ES-I3 (cell line): ENCODE results near the gene CD163.
"Not testable (repeated sequence)": the region's sequence is repeated elsewhere in the genome, so short reads cannot be mapped to it uniquely, and the experiment has no call there.

Experiments used
- H3K36me3 ChIP-seq: 2 replicates; pipeline ENCODE4 v1.6.1; 2013; ENCODE audit warnings: mild to moderate bottlenecking, low read length, control low read depth, moderate library complexity; ENCODE audit not compliant: insufficient read depth
- H3K4me1 ChIP-seq: 2 replicates; pipeline ENCODE4 v1.6.1; 2013; ENCODE audit warnings: mild to moderate bottlenecking, control low read depth, low read length; ENCODE audit not compliant: insufficient read depth
- H3K9ac ChIP-seq: 2 replicates; pipeline ENCODE4 v1.6.1; 2013; ENCODE audit warnings: low read depth, mild to moderate bottlenecking, low read length, moderate library complexity
- H3K9me3 ChIP-seq: 2 replicates; pipeline ENCODE4 v1.6.1; 2013; ENCODE audit warnings: mild to moderate bottlenecking, low read length, moderate library complexity; ENCODE audit not compliant: control insufficient read depth, insufficient read depth

The CD163 gene

GRCh38 chr12:7485095-7485494 lies 18.5 kb downstream of the CD163 start:
- no peak overlapping the region for H3K9ac ChIP-seq
- no peaks in the 10 kb centered on the region for H3K4me1 ChIP-seq
- H3K36me3 ChIP-seq, result no peaks in the 10 kb centered on the region
- no peaks in the 10 kb centered on the region for H3K9me3 ChIP-seq

GRCh38 chr12:7483343-7483742 lies 20.2 kb downstream of the CD163 start:
- Histone ChIP-seq H3K9ac (no peak overlapping the region), H3K36me3 (no peaks in the 10 kb centered on the region), H3K9me3 (no peaks in the 10 kb centered on the region), H3K4me1 (no peaks in the 10 kb centered on the region)

GRCh38 chr12:7479771-7480170 lies 23.8 kb downstream of the CD163 start:
- Histone ChIP-seq H3K9ac (no peak overlapping the region), H3K36me3 (no peaks in the 10 kb centered on the region), H3K9me3 (no peaks in the 10 kb centered on the region), H3K4me1 (no peaks in the 10 kb centered on the region)

- Histone ChIP-seq H3K36me3 (no peaks in the 10 kb centered on the region), H3K9me3 (no peaks in the 10 kb centered on the region; the same call in 1 of the 2 replicates), H3K4me1 (no peaks in the 10 kb centered on the region), H3K9ac (no peak overlapping the region)
Measured at GRCh38 chr12:7472060-7472459, 31.5 kb downstream of the CD163 start.

GRCh38 chr12:7460375-7461259 lies 43.0 kb downstream of the CD163 start:
- Histone ChIP-seq H3K4me1 (no peaks in the 10 kb centered on the region), H3K9ac (no peak overlapping the region), H3K9me3 (no peaks in the 10 kb centered on the region), H3K36me3 (no peaks in the 10 kb centered on the region)

- no peak overlapping the region for H3K9ac ChIP-seq
- H3K4me1 ChIP-seq, result no peaks in the 10 kb centered on the region
- H3K36me3 ChIP-seq, result no peaks in the 10 kb centered on the region
- no peaks in the 10 kb centered on the region for H3K9me3 ChIP-seq
Measured at GRCh38 chr12:7459973-7460372, 43.6 kb downstream of the CD163 start.

- H3K9me3 ChIP-seq, result no peaks in the 10 kb centered on the region; the same call in 1 of the 2 replicates
- H3K36me3 ChIP-seq, result no peaks in the 10 kb centered on the region
- no peaks in the 10 kb centered on the region for H3K4me1 ChIP-seq
- no peak overlapping the region for H3K9ac ChIP-seq
Measured at GRCh38 chr12:7451756-7452155, 51.8 kb downstream of the CD163 start.

- Histone ChIP-seq H3K9ac (no peak overlapping the region), H3K4me1 (no peaks in the 10 kb centered on the region), H3K9me3 (no peaks in the 10 kb centered on the region; the same call in 1 of the 2 replicates), H3K36me3 (no peaks in the 10 kb centered on the region)
Measured at GRCh38 chr12:7450667-7451066, 52.9 kb downstream of the CD163 start.

GRCh38 chr12:7448099-7448498 lies 55.5 kb downstream of the CD163 start:
- Histone ChIP-seq H3K4me1 (no peaks in the 10 kb centered on the region), H3K36me3 (no peaks in the 10 kb centered on the region), H3K9me3 (no peaks in the 10 kb centered on the region; the same call in 1 of the 2 replicates), H3K9ac (no peak overlapping the region)

GRCh38 chr12:7444537-7444936 lies 59.0 kb downstream of the CD163 start:
- no peak overlapping the region for H3K9ac ChIP-seq
- H3K4me1 ChIP-seq, result no peaks in the 10 kb centered on the region
- no peaks in the 10 kb centered on the region for H3K9me3 ChIP-seq
- H3K36me3 ChIP-seq, result no peaks in the 10 kb centered on the region

- Histone ChIP-seq H3K36me3 (no peaks in the 10 kb centered on the region), H3K9ac (no peak within 1 kb of the TSS), H3K4me1 (no peaks in the 10 kb centered on the region), H3K9me3 (no peaks in the 10 kb centered on the region)
Measured at GRCh38 chr12:7444076-7444475, 59.5 kb downstream of the CD163 start, which contains the start of gene CD163L1. Gene CD163L1, minus strand, starts transcription at chr12:7444153. Its CDS starts 26 bp downstream, at chr12:7444127.

- no peaks in the 10 kb centered on the region for H3K9me3 ChIP-seq
Measured at GRCh38 chr12:7441216-7441615, 62.4 kb downstream of the CD163 start.

GRCh38 chr12:7439579-7440505 lies 63.7 kb downstream of the CD163 start:
- H3K4me1 ChIP-seq, result no peaks in the 10 kb centered on the region
- peak overlapping the region; percentile 55 for H3K9ac ChIP-seq
- no peaks in the 10 kb centered on the region for H3K36me3 ChIP-seq

More at GRCh38 chr12:7441216-7441615, 62.4 kb downstream of the CD163 start:
- H3K9ac ChIP-seq, result no peak overlapping the region
- H3K4me1 ChIP-seq, result no peaks in the 10 kb centered on the region
- no peaks in the 10 kb centered on the region for H3K36me3 ChIP-seq

GRCh38 chr12:7438291-7438995 lies 65.1 kb downstream of the CD163 start:
- peak overlapping the region; percentile 55 for H3K9ac ChIP-seq
- H3K9me3 ChIP-seq, H3K36me3 ChIP-seq, H3K4me1 ChIP-seq: not testable (repeated sequence)

More at GRCh38 chr12:7439579-7440505, 63.7 kb downstream of the CD163 start:
- H3K9me3 ChIP-seq, result no peaks in the 10 kb centered on the region
